Activated naive CD4-positive, alpha-beta T cell treated with anti-CD3 and anti-CD28 coated beads, Interleukin-2, amount 10 ng/mL, durations not matched to agents 7 days and 5 days (primary cell): Measurements from ENCODE around the gene LMNTD2.
"Not testable (repeated sequence)": the region's sequence is repeated elsewhere in the genome, so short reads cannot be mapped to it uniquely, and the experiment has no call there.

ENCODE experiments used
- CTCF ChIA-PET: fragments of 350-600 bp; sonication (Branson Sonifier 250); formaldehyde crosslinking; loops from one replicate; lab custom pipeline; 2021; ENCODE audit warnings: antibody characterized with exemption; lab: Charles Lee
- DNase-seq: peaks from one replicate; pipeline ENCODE4 v3.0.0-alpha.2; 2020
- H3K27ac Mint-ChIP-seq: one replicate; pipeline ENCODE4 v1.8.0; 2021; ENCODE audit warnings: mild to moderate bottlenecking, moderate library complexity, mixed read lengths
- H3K27me3 Mint-ChIP-seq: one replicate; pipeline ENCODE4 v1.8.0; 2021; ENCODE audit warnings: mild to moderate bottlenecking, mixed read lengths
- H3K36me3 Mint-ChIP-seq: one replicate; pipeline ENCODE4 v1.8.0; 2021; ENCODE audit warnings: mixed read lengths
- H3K4me1 Mint-ChIP-seq: one replicate; pipeline ENCODE4 v1.8.0; 2021; ENCODE audit warnings: mixed read lengths
- H3K4me3 Mint-ChIP-seq: one replicate; pipeline ENCODE4 v1.8.0; 2021; ENCODE audit warnings: mild to moderate bottlenecking, moderate library complexity, mixed read lengths
- H3K9me3 Mint-ChIP-seq: one replicate; pipeline ENCODE4 v1.8.0; 2021; ENCODE audit warnings: mixed read lengths

The LMNTD2 gene

GRCh38 chr11:578276-579035, 17.9 kb upstream of the LMNTD2 start:
- Mint-ChIP-seq H3K4me3 (peak overlapping the region; percentile 90), H3K36me3 (peaks cover 19% of the 10 kb centered on the region), H3K27ac (peak overlapping the region; percentile 73), H3K4me1 (peaks cover 50% of the 10 kb centered on the region), H3K27me3 (peaks cover 12% of the 10 kb centered on the region), H3K9me3 (no peaks in the 10 kb centered on the region)
- CTCF ChIA-PET = interaction anchor here (1.0 to 1.5 kb wide), 2 partner anchors 9 to 16 kb away, joined by 3 to 4 read pairs; no protein-coding TSS in a partner anchor
- no peak for DNase-seq

- Mint-ChIP-seq H3K27me3 (peaks cover 12% of the 10 kb centered on the region), H3K9me3 (no peaks in the 10 kb centered on the region), H3K36me3 (peaks cover 17% of the 10 kb centered on the region), H3K4me1 (peaks cover 54% of the 10 kb centered on the region), H3K27ac (peak overlapping the region; percentile 87), H3K4me3 (peak overlapping the region; percentile 90)
- no peak for DNase-seq
- CTCF ChIA-PET = interaction anchor here (1.5 kb wide), 1 partner anchor 10 kb away, joined by 3 read pairs; no protein-coding TSS in a partner anchor
These were observed 17.0 kb upstream of the LMNTD2 start for GRCh38 chr11:577611-577894.

GRCh38 chr11:576811-577610, 16.5 kb upstream of the LMNTD2 start:
- peaks cover 54% of the 10 kb centered on the region for H3K4me1 Mint-ChIP-seq
- peaks cover 12% of the 10 kb centered on the region for H3K27me3 Mint-ChIP-seq
- H3K27ac Mint-ChIP-seq = peak overlapping the region; percentile 87
- no peaks in the 10 kb centered on the region for H3K9me3 Mint-ChIP-seq
- H3K36me3 Mint-ChIP-seq = peaks cover 15% of the 10 kb centered on the region
- H3K4me3 Mint-ChIP-seq = peak overlapping the region; percentile 90
- CTCF ChIA-PET = no interaction called here
- DNase-seq = peak; percentile 39

GRCh38 chr11:575996-576768, 15.6 kb upstream of the LMNTD2 start, which contains the start of gene PHRF1:
PHRF1 (plus strand) TSS chr11:576470; CDS start chr11:581513, 5,043 bp downstream.
- Mint-ChIP-seq H3K4me1 (peaks cover 52% of the 10 kb centered on the region), H3K9me3 (no peaks in the 10 kb centered on the region)

GRCh38 chr11:575313-575995, 14.9 kb upstream of the LMNTD2 start:
- peaks cover 17% of the 10 kb centered on the region for H3K27me3 Mint-ChIP-seq
- no peaks in the 10 kb centered on the region for H3K9me3 Mint-ChIP-seq
- peak overlapping the region; percentile 70 for H3K27ac Mint-ChIP-seq
- peak overlapping the region; percentile 89 for H3K4me3 Mint-ChIP-seq
- peaks cover 50% of the 10 kb centered on the region for H3K4me1 Mint-ChIP-seq
- CTCF ChIA-PET = interaction anchor here (0.9 to 1.6 kb wide), 3 partner anchors 9 to 38 kb away, joined by 3 to 5 read pairs (median 4); no protein-coding TSS in a partner anchor
- no peak for DNase-seq
- peaks cover 5% of the 10 kb centered on the region for H3K36me3 Mint-ChIP-seq

More at GRCh38 chr11:575996-576768, 15.6 kb upstream of the LMNTD2 start, which contains the start of gene PHRF1:
- Mint-ChIP-seq H3K36me3 (peaks cover 7% of the 10 kb centered on the region), H3K27me3 (peaks cover 13% of the 10 kb centered on the region), H3K27ac (peak within 1 kb of the TSS; percentile 95), H3K4me3 (peak within 1 kb of the TSS; percentile 90)
- CTCF ChIA-PET = interaction anchor here (0.9 to 1.6 kb wide), 3 partner anchors 10 to 37 kb away, joined by 3 to 5 read pairs (median 4); no protein-coding TSS in a partner anchor
- DNase-seq = peak; percentile 95

- H3K27me3 Mint-ChIP-seq = peaks cover 22% of the 10 kb centered on the region
- DNase-seq = peak; percentile 50
- CTCF ChIA-PET = interaction anchor here (1.1 to 1.6 kb wide), 2 partner anchors 9 to 19 kb away, joined by 4 to 5 read pairs; no protein-coding TSS in a partner anchor
- peaks cover 49% of the 10 kb centered on the region for H3K4me1 Mint-ChIP-seq
- no peaks in the 10 kb centered on the region for H3K9me3 Mint-ChIP-seq
- peak overlapping the region; percentile 70 for H3K27ac Mint-ChIP-seq
- peaks cover 5% of the 10 kb centered on the region for H3K36me3 Mint-ChIP-seq
- H3K4me3 Mint-ChIP-seq = peak overlapping the region; percentile 89
These were observed 14.2 kb upstream of the LMNTD2 start for GRCh38 chr11:574632-575312.

GRCh38 chr11:574031-574570, 13.6 kb upstream of the LMNTD2 start:
- H3K36me3 Mint-ChIP-seq, CTCF ChIA-PET, H3K9me3 Mint-ChIP-seq: not testable (repeated sequence)
- peak; percentile 43 for DNase-seq
- H3K4me3 Mint-ChIP-seq = peak overlapping the region; percentile 89
- peaks cover 45% of the 10 kb centered on the region for H3K4me1 Mint-ChIP-seq
- peaks cover 26% of the 10 kb centered on the region for H3K27me3 Mint-ChIP-seq
- peak overlapping the region; percentile 79 for H3K27ac Mint-ChIP-seq

GRCh38 chr11:573146-573759, 12.7 kb upstream of the LMNTD2 start:
- Mint-ChIP-seq H3K4me1 (peaks cover 38% of the 10 kb centered on the region), H3K4me3 (no peak overlapping the region), H3K27me3 (peaks cover 28% of the 10 kb centered on the region), H3K27ac (no peak overlapping the region), H3K36me3 (peaks cover 5% of the 10 kb centered on the region), H3K9me3 (no peaks in the 10 kb centered on the region)
- CTCF ChIA-PET = no interaction called here
- DNase-seq = no peak

GRCh38 chr11:571802-572185, 11.3 kb upstream of the LMNTD2 start:
- H3K36me3 Mint-ChIP-seq = peaks cover 4% of the 10 kb centered on the region
- CTCF ChIA-PET = no interaction called here
- peaks cover 28% of the 10 kb centered on the region for H3K27me3 Mint-ChIP-seq
- no peak overlapping the region for H3K27ac Mint-ChIP-seq
- no peak overlapping the region for H3K4me3 Mint-ChIP-seq
- no peaks in the 10 kb centered on the region for H3K9me3 Mint-ChIP-seq
- peaks cover 35% of the 10 kb centered on the region for H3K4me1 Mint-ChIP-seq
- DNase-seq = no peak

GRCh38 chr11:569158-569885, 8.8 kb upstream of the LMNTD2 start:
- H3K36me3 Mint-ChIP-seq = peaks cover 11% of the 10 kb centered on the region
- peaks cover 32% of the 10 kb centered on the region for H3K4me1 Mint-ChIP-seq
- CTCF ChIA-PET = no interaction called here
- no peaks in the 10 kb centered on the region for H3K9me3 Mint-ChIP-seq
- H3K27ac Mint-ChIP-seq = peak overlapping the region; percentile 84
- H3K27me3 Mint-ChIP-seq = peaks cover 20% of the 10 kb centered on the region
- DNase-seq = no peak
- peak overlapping the region; percentile 82 for H3K4me3 Mint-ChIP-seq

- H3K4me3 Mint-ChIP-seq = peak overlapping the region; percentile 82
- DNase-seq = peak; percentile 96
These were observed 8.0 kb upstream of the LMNTD2 start for GRCh38 chr11:568306-569157.

More at GRCh38 chr11:568306-569157, 8.0 kb upstream of the LMNTD2 start:
- CTCF ChIA-PET = interaction anchor here (0.6 kb wide), 1 partner anchor 87 kb away, joined by 3 read pairs; no protein-coding TSS in a partner anchor
- no peaks in the 10 kb centered on the region for H3K9me3 Mint-ChIP-seq
- peak overlapping the region; percentile 84 for H3K27ac Mint-ChIP-seq
- peaks cover 27% of the 10 kb centered on the region for H3K4me1 Mint-ChIP-seq
- H3K36me3 Mint-ChIP-seq = peaks cover 15% of the 10 kb centered on the region
- peaks cover 16% of the 10 kb centered on the region for H3K27me3 Mint-ChIP-seq
